H1 (cell line): ENCODE data around the gene HSPA1L. TPM values are rescaled to one million over a fixed set of nuclear protein-coding genes. Genes with fewer than 3 reads are reported as not detected.

ENCODE experiments used
- CTCF ChIA-PET: fragments of 300-600 bp; sonication (Branson Sonifier 250); formaldehyde crosslinking; loops from one replicate; lab custom pipeline; 2021; ENCODE audit not compliant: partially characterized antibody; lab: Charles Lee
- POLR2A ChIA-PET: fragments of 300-600 bp; sonication (Branson Sonifier 250); formaldehyde crosslinking; loops from one replicate; lab custom pipeline; 2021; ENCODE audit warnings: inconsistent platforms; ENCODE audit not compliant: partially characterized antibody; lab: Charles Lee
- DNase-seq, 2 experiments: peaks; one replicate each; pipeline versions ENCODE4 v3.0.0 to v3.0.0-alpha.2; 2010 to 2022; ENCODE audit warnings: low spot score in 2 of 2, low read depth in 1 of 2, mixed read lengths in 1 of 2
- FAIRE-seq: peaks from 2 replicates; lab custom pipeline; 2011; peaks lifted over from hg19 to GRCh38; lab: Jason Lieb, UNC
- H2AFZ ChIP-seq: 2 replicates; pipeline ENCODE4 v1.8.1; 2012; ENCODE audit warnings: low read length, inconsistent platforms
- H2AK5ac ChIP-seq: 2 replicates; pipeline ENCODE4 v1.6.1; 2013; ENCODE audit warnings: low read depth, low read length
- H2BK120ac ChIP-seq: replicated peaks from 2 replicates; pipeline ENCODE3; 2013; ENCODE audit warnings: low read depth, low read length, inconsistent platforms
- H2BK12ac ChIP-seq: 2 replicates; pipeline ENCODE4 v1.6.1; 2013; ENCODE audit warnings: low read depth, low read length
- H2BK15ac ChIP-seq: 2 replicates; pipeline ENCODE4 v1.6.1; 2013; ENCODE audit warnings: low read length
- H2BK20ac ChIP-seq: 2 replicates; pipeline ENCODE4 v1.6.1; 2013; ENCODE audit warnings: low read length
- H2BK5ac ChIP-seq: 2 replicates; pipeline ENCODE4 v1.6.1; 2013; ENCODE audit warnings: low read depth, low read length
- H3K14ac ChIP-seq: 2 replicates; pipeline ENCODE4 v1.6.1; 2013; ENCODE audit warnings: inconsistent platforms; ENCODE audit not compliant: insufficient read length
- H3K18ac ChIP-seq: 2 replicates; pipeline ENCODE4 v1.6.1; 2013; ENCODE audit warnings: low read length; ENCODE audit errors: extremely low read depth
- H3K23ac ChIP-seq: 2 replicates; pipeline ENCODE4 v1.6.1; 2013; ENCODE audit warnings: inconsistent platforms; ENCODE audit not compliant: insufficient read length
- H3K23me2 ChIP-seq: 2 replicates; pipeline ENCODE4 v1.6.1; 2013; ENCODE audit warnings: low read depth, low read length
- H3K27ac ChIP-seq: 2 replicates; pipeline ENCODE4 v1.6.1; 2011; ENCODE audit warnings: low read depth, low read length, inconsistent platforms
- H3K27me3 ChIP-seq, 4 experiments: replicated peaks in 1 of 4; 1 replicate in 1 of 4; 2 replicates in 3 of 4; pipeline versions ENCODE4 v1.6.1 to v1.8.1; 2011 to 2013; ENCODE audit warnings: low read length in 3 of 4, mild to moderate bottlenecking in 3 of 4, inconsistent platforms in 2 of 4, mixed read lengths in 2 of 4, moderate library complexity in 1 of 4; ENCODE audit not compliant: control insufficient read depth in 3 of 4, insufficient read depth in 3 of 4; ENCODE audit errors: extremely low read depth in 1 of 4
- H3K36me3 ChIP-seq, 4 experiments: 2 replicates each; pipeline versions ENCODE4 v1.6.1 to v1.8.1; 2011 to 2013; ENCODE audit warnings: mild to moderate bottlenecking in 4 of 4, low read length in 3 of 4, moderate library complexity in 2 of 4, control low read depth in 1 of 4, inconsistent platforms in 1 of 4; ENCODE audit not compliant: insufficient read depth in 4 of 4, control insufficient read depth in 2 of 4
- H3K4ac ChIP-seq: replicated peaks from 2 replicates; pipeline ENCODE3; 2013; ENCODE audit warnings: low read length, low read depth, mixed read lengths, inconsistent platforms; ENCODE audit not compliant: insufficient read length
- H3K4me1 ChIP-seq, 4 experiments: replicated peaks in 1 of 4; 1 replicate in 1 of 4; 2 replicates in 3 of 4; pipeline versions ENCODE4 v1.6.1 to v1.8.1; 2011 to 2013; ENCODE audit warnings: low read length in 3 of 4, inconsistent platforms in 2 of 4, mixed read lengths in 1 of 4; ENCODE audit not compliant: insufficient read depth in 4 of 4, control insufficient read depth in 3 of 4
- H3K4me2 ChIP-seq, 2 experiments: 2 replicates each; pipeline versions ENCODE4 v1.6.1 to v1.8.1; 2011 to 2013; ENCODE audit warnings: low read depth in 2 of 2, low read length in 2 of 2, control low read depth in 1 of 2, inconsistent platforms in 1 of 2, mild to moderate bottlenecking in 1 of 2; ENCODE audit not compliant: insufficient read depth in 1 of 2
- H3K4me3 ChIP-seq, 4 experiments: fragments of 200-600, 300-600 bp in 1 of 4; sonication (generic), shearing (Covaris generic), sonication (Bioruptor Twin) in 1 of 4; 2 replicates each; pipeline versions ENCODE4 v1.5.1 to v1.8.1; 2011 to 2016; ENCODE audit warnings: low read length in 4 of 4, low read depth in 3 of 4, control low read depth in 2 of 4, inconsistent platforms in 2 of 4, mild to moderate bottlenecking in 2 of 4, mixed read lengths in 1 of 4, moderate library complexity in 1 of 4; ENCODE audit not compliant: insufficient read depth in 2 of 4; ENCODE audit errors: extremely low read depth in 1 of 4
- H3K56ac ChIP-seq: replicated peaks from 2 replicates; pipeline ENCODE3; 2013; ENCODE audit warnings: low read depth, mild to moderate bottlenecking, mixed read lengths, low read length, inconsistent platforms; ENCODE audit not compliant: insufficient read length
- H3K79me1 ChIP-seq: 2 replicates; pipeline ENCODE4 v1.6.1; 2013; ENCODE audit warnings: low read depth, low read length, control low read depth
- H3K79me2 ChIP-seq, 2 experiments: 2 replicates each; pipeline versions ENCODE4 v1.6.1 to v1.8.1; 2012 to 2013; ENCODE audit warnings: low read length in 2 of 2, mild to moderate bottlenecking in 2 of 2, inconsistent platforms in 1 of 2; ENCODE audit not compliant: insufficient read depth in 2 of 2, control insufficient read depth in 1 of 2
- H3K9ac ChIP-seq, 4 experiments: replicated peaks in 1 of 4; 1 replicate in 1 of 4; 2 replicates in 3 of 4; pipeline versions ENCODE4 v1.6.1 to v1.8.1; 2011 to 2013; ENCODE audit warnings: low read depth in 3 of 4, low read length in 3 of 4, control low read depth in 2 of 4, mild to moderate bottlenecking in 2 of 4, moderate library complexity in 2 of 4, inconsistent platforms in 1 of 4; ENCODE audit errors: extremely low read depth in 1 of 4
- H3K9me3 ChIP-seq, 2 experiments: 2 replicates each; pipeline versions ENCODE4 v1.6.1 to v1.8.1; 2012 to 2013; ENCODE audit warnings: mild to moderate bottlenecking in 2 of 2, moderate library complexity in 2 of 2, control low read depth in 1 of 2, inconsistent platforms in 1 of 2, low read depth in 1 of 2, low read length in 1 of 2, mixed read lengths in 1 of 2; ENCODE audit not compliant: insufficient read depth in 2 of 2
- H4K20me1 ChIP-seq, 2 experiments: replicated peaks in 1 of 2; 2 replicates each; pipeline versions ENCODE3 to v1.8.1; 2011 to 2013; ENCODE audit warnings: inconsistent platforms in 2 of 2, low read length in 2 of 2, mild to moderate bottlenecking in 1 of 2; ENCODE audit not compliant: insufficient read depth in 2 of 2, control insufficient read depth in 1 of 2
- H4K5ac ChIP-seq: 2 replicates; pipeline ENCODE4 v1.6.1; 2013; ENCODE audit warnings: low read length, low read depth, mixed read lengths, inconsistent platforms; ENCODE audit not compliant: insufficient read length
- H4K8ac ChIP-seq: 2 replicates; pipeline ENCODE4 v1.8.0; 2013; ENCODE audit warnings: mild to moderate bottlenecking, moderate library complexity, low read length, inconsistent platforms; ENCODE audit not compliant: insufficient read depth; ENCODE audit errors: extremely low read depth
- H4K91ac ChIP-seq: replicated peaks from 2 replicates; pipeline ENCODE3; 2013; ENCODE audit warnings: low read length, mixed read lengths, inconsistent platforms; ENCODE audit not compliant: insufficient read length
- ASH2L ChIP-seq: fragments of 200-600, 300-600 bp; sonication (generic); IDR thresholded peaks from one replicate; pipeline ENCODE4 v1.7.1; 2017; ENCODE audit warnings: low read length
- CHD1 ChIP-seq: IDR thresholded peaks from 2 replicates; pipeline ENCODE4 v1.6.1; 2012; ENCODE audit warnings: low read depth, low read length, improper control_type of control experiment
- EGR1 ChIP-seq: IDR thresholded peaks from 2 replicates; pipeline ENCODE4 v1.6.1; 2011; ENCODE audit warnings: low read depth, low read length, borderline replicate concordance
- RNF2 ChIP-seq: fragments of 200-900, 300-1000 bp; sonication (generic); IDR thresholded peaks from 2 replicates; pipeline ENCODE4 v1.7.1; 2016; ENCODE audit warnings: borderline replicate concordance, low read depth, mild to moderate bottlenecking, antibody characterized with exemption, low read length; ENCODE audit not compliant: poor library complexity, severe bottlenecking; ENCODE audit errors: missing control alignments
- USF2 ChIP-seq: IDR thresholded peaks from 2 replicates; pipeline ENCODE4 v1.6.1; 2011; ENCODE audit warnings: low read length, improper control_type of control experiment
- WGBS, 2 experiments: shearing (Covaris generic) in 1 of 2; methylation state at CpG; one replicate each; pipeline versions ENCODE4 v1.1.6 to v1.1.7; 2013 to 2015; ENCODE audit warnings: low lambda C conversion rate in 2 of 2, mixed read lengths in 2 of 2, inconsistent platforms in 1 of 2, low coverage in 1 of 2, missing lambda C conversion rate in 1 of 2; ENCODE audit not compliant: insufficient replicate concordance in 2 of 2, insufficient coverage in 1 of 2, insufficient read length in 1 of 2; ENCODE audit errors: extremely low coverage in 1 of 2, missing lambda C conversion rate in 1 of 2; 5-methylcytosine and 5-hydroxymethylcytosine counted together
- polyA plus RNA-seq, 7 experiments: library from polyadenylated mRNA; depleted of rRNA in 3 of 7; stranded (reverse) in 5 of 7; unstranded in 2 of 7; fragments of >200 nt in 5 of 7; fragments of 200-250 nt in 2 of 7; gene quantifications; 1 replicate in 5 of 7; 2 replicates in 1 of 7; 4 replicates in 1 of 7; pipeline versions ENCODE4 v1.2.1 to v1.2.3, GENCODE V29; 2011 to 2013; ENCODE audit warnings: missing spikeins in 2 of 7, mixed read lengths in 2 of 7
- total RNA-seq: library from RNA; stranded (reverse); fragmentation: NEBNext Ultra II Directional; extraction: Animal tissue kit (Norgen Biotek cat#: 25700); gene quantifications from 2 replicates; pipeline ENCODE4 v1.2.1, GENCODE V29; 2021

Gene HSPA1L
- total and polyA plus RNA-seq, 2 of the 8 experiments (the other 6 are each of a cell fraction or from before 2014, with no cell fraction given): 1.00 to 1.9 TPM

DNA sequence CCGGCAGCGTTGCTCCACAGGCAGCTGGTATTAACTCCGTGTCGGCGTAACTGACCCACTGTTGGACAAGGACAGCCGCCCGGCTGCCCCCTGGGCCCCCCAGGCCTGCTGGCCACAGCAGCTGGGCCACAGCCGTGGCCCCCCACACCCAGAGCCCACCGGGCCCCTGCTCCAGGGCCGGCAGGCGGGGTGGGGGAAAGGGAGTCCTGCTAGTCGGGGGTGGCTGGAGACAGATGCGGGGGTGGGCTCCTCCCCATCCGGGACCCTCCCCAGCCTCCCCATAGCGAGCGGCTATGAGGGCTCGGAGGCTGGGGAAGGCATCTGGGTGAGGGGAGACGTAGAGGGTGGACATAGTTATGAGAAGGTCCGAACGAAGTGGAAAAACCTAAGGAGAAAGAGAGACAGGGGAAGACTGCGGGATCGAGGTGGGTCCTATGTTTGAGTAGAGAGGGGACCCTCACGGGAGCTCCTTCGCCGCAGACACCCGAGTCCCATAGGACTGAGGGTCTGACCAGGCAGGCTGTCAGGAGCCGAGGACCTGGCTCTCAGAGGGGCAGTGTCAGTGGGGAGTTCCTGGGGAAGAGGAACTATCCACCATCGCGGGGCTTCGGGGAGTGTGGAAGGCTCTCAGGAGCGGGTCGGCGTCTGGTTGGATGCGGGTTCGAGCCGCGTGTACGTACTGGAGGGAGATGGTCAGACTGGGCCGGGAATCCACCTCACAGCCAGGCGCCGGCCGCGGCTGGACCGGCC lies 20.0 kb downstream of the HSPA1L start:
- H3K4ac ChIP-seq: peak overlapping the region; percentile 78
- H3K4me1 ChIP-seq: peaks cover 0 to 2% (median under 1%) of the 10 kb centered on the region in 4 experiments; a peak in 3 of 7 replicates
- POLR2A ChIA-PET: interaction anchor here (0.9 to 7.6 kb wide), 23 partner anchors 9 to 254 kb away, joined by 3 to 81 read pairs (median 6); partner anchors contain the start of genes HSPA1A, HSPA1B, HSPA1L and LSM2
- peaks cover 2 to 35% (median 14%) of the 10 kb centered on the region in 4 experiments; a peak in 6 of 8 replicates for H3K36me3 ChIP-seq
- 2% methylated on average over 38 of the region's 44 CpGs; no CpG with 5 or more reads in 1 of the 2 experiments for WGBS, 2 experiments
- H3K56ac ChIP-seq: peak overlapping the region; percentile 81
- H3K23ac ChIP-seq: no peak overlapping the region
- no peaks in the 10 kb centered on the region for H3K9me3 ChIP-seq
- peak overlapping the region; percentile 89 to 94 for H3K4me2 ChIP-seq
- H2BK12ac ChIP-seq: no peak overlapping the region
- no peaks in the 10 kb centered on the region for H3K27me3 ChIP-seq
- peaks cover 0 to 19% of the 10 kb centered on the region in 2 experiments; a peak in 2 of 4 replicates for H3K79me2 ChIP-seq
- peak overlapping the region; percentile 82 to 95 (median 90) for H3K4me3 ChIP-seq
- H3K9ac ChIP-seq: peak overlapping the region; percentile 46 to 99 (median 95)
- no peak overlapping the region for H2BK15ac ChIP-seq
- no peak overlapping the region for H2AFZ ChIP-seq
- peaks cover 3% of the 10 kb centered on the region; the same call in 1 of the 2 replicates for H3K79me1 ChIP-seq
- peaks cover 1 to 6% of the 10 kb centered on the region in 2 experiments for H4K20me1 ChIP-seq
- no peak overlapping the region for H2AK5ac ChIP-seq
- peak overlapping the region; percentile 4 for H4K5ac ChIP-seq
- DNase-seq (no peak), FAIRE-seq (no peak)
- H3K14ac ChIP-seq: no peak overlapping the region
- peaks cover 5% of the 10 kb centered on the region; the same call in 1 of the 2 replicates for H3K23me2 ChIP-seq
- H2BK5ac ChIP-seq: peak overlapping the region; percentile 73
- H2BK120ac ChIP-seq: peak overlapping the region; percentile 75
- H2BK20ac ChIP-seq: no peak overlapping the region
- H3K27ac ChIP-seq: peak overlapping the region; percentile 99
- CTCF ChIA-PET: interaction anchor here (0.5 to 5.9 kb wide), 15 partner anchors 8 to 158 kb away, joined by 3 to 28 read pairs (median 6); partner anchors contain the start of genes HSPA1A, HSPA1B, HSPA1L and LSM2
- H4K8ac ChIP-seq: peak overlapping the region; percentile 89
- H4K91ac ChIP-seq: peak overlapping the region; percentile 77
- H3K18ac ChIP-seq: peak overlapping the region; percentile 99
- TF ChIP-seq USF2: no peak
- TF ChIP-seq RNF2: no peak
- TF ChIP-seq ASH2L: peak; percentile 64
- peak; percentile 29; the same call in 1 of the 2 replicates for TF ChIP-seq EGR1
- no peak for TF ChIP-seq CHD1
